GM21515 (cell line): Measurements from ENCODE around the gene EEIG2.

ENCODE experiments used
- ATAC-seq: cut with Tn5 transposase; IDR thresholded peaks from one replicate; pipeline ENCODE4 v1.9.1; 2021; ENCODE audit not compliant: unreplicated experiment

The EEIG2 gene

GRCh38 chr1:108575375-108575774, 15.5 kb downstream of the EEIG2 start:
- ATAC-seq, result no peak

GRCh38 chr1:108583757-108584427, 24.0 kb downstream of the EEIG2 start:
- no peak for ATAC-seq

GRCh38 chr1:108584428-108584856, 24.5 kb downstream of the EEIG2 start:
- no peak for ATAC-seq

GRCh38 chr1:108585313-108585712, 25.4 kb downstream of the EEIG2 start:
- ATAC-seq, result no peak

GRCh38 chr1:108590441-108590840, 30.5 kb downstream of the EEIG2 start:
- no peak for ATAC-seq

- ATAC-seq, result no peak
Measured at GRCh38 chr1:108590957-108591356, 31.1 kb downstream of the EEIG2 start.

GRCh38 chr1:108591466-108591865, 31.6 kb downstream of the EEIG2 start:
- ATAC-seq, result no peak

GRCh38 chr1:108592030-108592759, 32.3 kb downstream of the EEIG2 start:
- ATAC-seq, result no peak

- ATAC-seq, result no peak
Measured at GRCh38 chr1:108593448-108593847, 33.5 kb downstream of the EEIG2 start.

- ATAC-seq, result no peak
Measured at GRCh38 chr1:108595507-108595906, 35.6 kb downstream of the EEIG2 start.

- no peak for ATAC-seq
Measured at GRCh38 chr1:108597041-108597440, 37.1 kb downstream of the EEIG2 start.

- ATAC-seq, result no peak
Measured at GRCh38 chr1:108598340-108598739, 38.4 kb downstream of the EEIG2 start.

- ATAC-seq, result no peak
Measured at GRCh38 chr1:108600504-108600903, 40.6 kb downstream of the EEIG2 start.

GRCh38 chr1:108601708-108602410, 42.0 kb downstream of the EEIG2 start:
- ATAC-seq, result no peak

- ATAC-seq, result no peak
Measured at GRCh38 chr1:108605633-108606032, 45.7 kb downstream of the EEIG2 start.

GRCh38 chr1:108606478-108606877, 46.6 kb downstream of the EEIG2 start:
- no peak for ATAC-seq

- ATAC-seq, result no peak
Measured at GRCh38 chr1:108609483-108610049, 49.7 kb downstream of the EEIG2 start.
